Brain pericyte (primary cell): ENCODE results near the gene MALT1.
A peak's percentile ranks its signal among the peaks of the same experiment; 100 is the strongest.
"Not testable (repeated sequence)": the region's sequence is repeated elsewhere in the genome, so short reads cannot be mapped to it uniquely, and the experiment has no call there.

Source experiments
- DNase-seq: peaks from one replicate; pipeline ENCODE4 v3.0.0-alpha.2; 2012; ENCODE audit warnings: low read depth, low spot score

MALT1 gene

GRCh38 chr18:58772161-58772560 is 100.9 kb downstream of the MALT1 start:
- no peak for DNase-seq

- no peak for DNase-seq
Measured at GRCh38 chr18:58776084-58776483, 104.8 kb downstream of the MALT1 start.

- not testable (repeated sequence) for DNase-seq
Measured at GRCh38 chr18:58776541-58776940, 105.3 kb downstream of the MALT1 start.

- no peak for DNase-seq
Measured at GRCh38 chr18:58777471-58777870, 106.2 kb downstream of the MALT1 start.

- no peak for DNase-seq
Measured at GRCh38 chr18:58779529-58779928, 108.3 kb downstream of the MALT1 start.

- DNase-seq, result no peak
Measured at GRCh38 chr18:58780045-58780444, 108.8 kb downstream of the MALT1 start.

- DNase-seq, result peak; percentile 48
Measured at GRCh38 chr18:58781627-58782194, 110.4 kb downstream of the MALT1 start.

- no peak for DNase-seq
Measured at GRCh38 chr18:58784601-58785137, 113.4 kb downstream of the MALT1 start.

GRCh38 chr18:58785171-58785805 is 114.0 kb downstream of the MALT1 start:
- DNase-seq, result no peak

- DNase-seq, result no peak
Measured at GRCh38 chr18:58785870-58786269, 114.6 kb downstream of the MALT1 start.

GRCh38 chr18:58787536-58788149 is 116.4 kb downstream of the MALT1 start:
- DNase-seq, result no peak

GRCh38 chr18:58788470-58788869 is 117.2 kb downstream of the MALT1 start:
- no peak for DNase-seq

GRCh38 chr18:58788971-58789875 is 118.0 kb downstream of the MALT1 start:
- DNase-seq, result no peak

- no peak for DNase-seq
Measured at GRCh38 chr18:58789876-58790240, 118.6 kb downstream of the MALT1 start.

- no peak for DNase-seq
Measured at GRCh38 chr18:58792086-58792485, 120.8 kb downstream of the MALT1 start.

GRCh38 chr18:58793361-58793760 is 122.1 kb downstream of the MALT1 start:
- no peak for DNase-seq

GRCh38 chr18:58796220-58796619 is 125.0 kb downstream of the MALT1 start:
- DNase-seq, result no peak

GRCh38 chr18:58800582-58800981 is 129.3 kb downstream of the MALT1 start:
- DNase-seq, result no peak

- no peak for DNase-seq
Measured at GRCh38 chr18:58802959-58803358, 131.7 kb downstream of the MALT1 start.

GRCh38 chr18:58803978-58804377 is 132.7 kb downstream of the MALT1 start:
- no peak for DNase-seq
